GM12801 (cell line): ENCODE data around the gene LYPD1.

Source experiments
- CTCF ChIP-seq: IDR thresholded peaks from one replicate; pipeline ENCODE4 v1.5.1; 2011; ENCODE audit warnings: control low read depth; ENCODE audit not compliant: insufficient read length; ENCODE audit errors: extremely low read depth

Gene LYPD1

DNA sequence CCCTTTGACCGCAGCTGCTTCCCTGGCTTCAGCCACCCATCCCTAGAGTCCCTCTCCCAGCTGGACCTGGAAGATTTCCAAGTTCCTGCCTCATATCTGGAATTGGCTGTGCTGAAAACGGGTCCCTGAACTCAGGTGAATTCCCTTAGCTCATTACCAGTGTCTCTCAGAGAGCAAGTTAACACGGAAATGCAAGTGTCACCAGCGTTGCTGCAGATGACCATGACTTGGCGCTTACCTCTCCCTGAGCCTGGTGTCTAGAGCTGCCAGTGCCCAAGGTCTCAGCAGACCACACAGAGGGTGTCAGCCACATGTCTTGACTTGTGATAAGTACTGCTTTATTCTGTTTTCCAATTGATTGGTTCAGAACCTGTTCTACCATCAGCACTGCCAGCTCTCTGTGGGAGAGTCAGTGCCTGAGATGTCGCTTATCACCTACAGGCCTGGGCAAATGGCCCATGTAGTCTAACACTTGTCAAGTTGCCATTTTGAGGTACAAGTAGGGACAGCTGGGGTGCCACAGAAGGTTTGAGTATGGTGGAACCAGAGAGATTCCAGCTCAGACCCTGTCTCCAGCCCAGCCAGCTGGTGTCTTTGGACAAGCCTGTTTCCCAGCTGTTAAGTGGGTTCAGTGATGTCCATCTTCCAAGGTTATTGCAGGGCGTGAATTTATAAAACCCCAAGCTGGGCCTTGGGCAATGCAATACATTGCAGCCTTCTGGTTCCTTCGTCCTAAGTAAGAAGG lies 48.7 kb downstream of the LYPD1 start:
- no peak for TF ChIP-seq CTCF

GRCh38 chr2:132620115-132620514 lies 49.9 kb downstream of the LYPD1 start:
- TF ChIP-seq CTCF = no peak

- no peak for TF ChIP-seq CTCF
Observed at GRCh38 chr2:132618734-132619133, 51.3 kb downstream of the LYPD1 start.

GRCh38 chr2:132617989-132618388 lies 52.0 kb downstream of the LYPD1 start:
- no peak for TF ChIP-seq CTCF

DNA sequence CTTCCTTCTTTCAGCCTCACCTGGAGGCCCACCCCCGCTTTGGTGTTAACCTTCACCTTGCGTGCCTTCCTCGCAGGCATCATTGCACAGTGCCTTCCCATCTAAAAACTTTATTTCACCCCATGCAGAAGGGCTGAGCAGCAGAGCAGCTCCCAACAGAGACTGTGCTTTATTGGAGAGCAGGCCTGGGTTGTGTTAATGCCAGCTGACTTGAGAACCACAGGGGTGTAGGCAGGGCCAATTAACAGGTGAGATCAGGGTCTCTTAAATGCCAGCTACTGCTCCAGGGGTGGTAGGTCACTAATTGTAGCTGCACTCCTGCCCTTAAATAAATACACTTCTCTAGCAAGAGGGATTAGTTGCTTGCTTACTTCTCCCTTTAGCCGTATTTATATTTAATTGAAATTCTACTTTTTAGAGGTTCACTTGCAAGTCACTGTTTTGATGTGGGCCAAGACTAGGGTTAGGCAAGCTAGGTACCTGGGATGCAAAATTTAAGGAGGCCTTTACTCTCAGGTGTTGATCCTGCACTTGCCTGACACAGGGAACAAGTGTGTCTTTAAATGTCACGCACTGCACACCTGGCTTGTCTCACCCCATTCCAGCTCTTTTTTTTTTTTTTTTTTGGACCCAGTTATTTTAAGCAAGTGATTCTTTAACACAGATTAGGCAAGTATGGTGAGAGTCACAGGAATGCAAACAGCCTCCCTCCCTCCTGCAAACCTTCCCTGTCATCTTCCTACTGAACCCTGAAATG lies 54.5 kb downstream of the LYPD1 start:
- no peak for TF ChIP-seq CTCF

GRCh38 chr2:132611719-132612118 lies 58.3 kb downstream of the LYPD1 start:
- no peak for TF ChIP-seq CTCF

DNA sequence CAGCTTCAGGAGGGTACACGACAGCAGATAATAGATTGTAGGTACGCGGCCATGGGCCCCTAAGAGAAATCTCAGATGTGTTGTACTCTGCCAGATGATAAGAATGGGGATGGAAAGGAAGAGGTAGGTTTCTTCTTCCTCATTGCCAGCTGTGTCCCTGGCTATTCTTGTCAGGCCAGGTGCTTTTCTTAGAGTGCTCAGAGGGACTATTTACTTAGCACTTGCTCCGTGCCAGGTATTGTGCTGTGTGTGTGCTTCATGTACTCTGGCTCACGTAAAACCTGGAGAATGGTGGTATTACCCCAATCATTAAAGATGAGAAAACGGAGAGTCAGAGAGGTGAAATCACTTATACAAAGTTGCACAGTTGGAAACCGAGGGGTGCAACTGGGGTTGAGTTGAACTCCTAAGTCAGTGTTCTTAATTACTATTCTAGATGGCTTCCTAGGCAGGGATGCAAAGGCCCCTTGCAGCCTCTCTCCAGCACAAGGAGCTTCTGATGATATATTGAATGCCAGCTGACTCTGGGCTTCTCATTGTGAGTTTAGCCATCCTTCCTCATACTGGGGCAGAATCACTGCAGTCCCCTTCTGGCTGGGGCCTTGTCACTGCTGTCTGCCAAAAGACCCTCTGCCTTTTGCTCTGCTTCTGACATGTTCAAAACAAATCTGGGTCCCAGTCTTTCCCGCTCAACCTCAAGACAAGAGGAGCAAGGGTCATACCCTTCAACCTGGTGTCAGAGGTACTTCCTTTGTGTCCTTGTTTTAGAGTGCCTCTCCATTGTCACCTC lies 60.7 kb downstream of the LYPD1 start:
- TF ChIP-seq CTCF = no peak
